ENCODE data around the gene CARD18.
"Not testable (repeated sequence)": the region's sequence is repeated elsewhere in the genome, so short reads cannot be mapped to it uniquely, and the experiment has no call there.

The CARD18 gene

GRCh38 chr11:105132716-105133511 is 6.7 kb downstream of the CARD18 start:
- DNase-seq = no peak

DNA sequence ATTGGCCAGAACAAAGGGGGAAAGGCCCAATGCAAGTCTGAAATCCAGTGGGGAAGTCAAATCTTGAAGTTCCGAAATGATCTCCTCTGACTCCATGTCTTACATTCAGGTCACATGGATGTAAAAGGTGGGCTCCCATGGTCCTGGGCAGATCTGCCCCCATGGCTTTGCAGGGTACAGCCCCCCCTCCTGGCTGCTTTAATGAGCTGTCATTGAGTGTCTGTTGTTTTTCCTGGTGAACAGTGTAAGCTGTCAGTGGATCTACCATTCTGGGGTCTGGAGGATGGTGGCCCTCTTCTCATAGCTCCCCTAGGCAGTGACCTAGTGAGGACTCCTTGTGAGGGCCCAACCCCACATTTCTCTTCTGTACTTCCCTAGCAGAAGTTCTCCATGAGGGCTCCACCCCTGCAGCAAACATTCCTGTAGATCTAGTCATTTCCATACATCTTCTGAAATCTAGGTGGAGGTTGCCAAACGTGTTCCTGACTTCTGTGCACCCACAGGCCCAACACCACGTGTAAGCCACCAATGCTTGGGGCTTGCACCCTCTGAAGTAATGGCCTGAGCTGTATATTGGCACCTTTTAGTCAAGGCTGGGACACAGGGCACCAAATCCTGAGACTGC is 9.3 kb downstream of the CARD18 start:
- no peak for DNase-seq

GRCh38 chr11:105124756-105125155 is 14.8 kb downstream of the CARD18 start:
- DNase-seq = no peak

DNA sequence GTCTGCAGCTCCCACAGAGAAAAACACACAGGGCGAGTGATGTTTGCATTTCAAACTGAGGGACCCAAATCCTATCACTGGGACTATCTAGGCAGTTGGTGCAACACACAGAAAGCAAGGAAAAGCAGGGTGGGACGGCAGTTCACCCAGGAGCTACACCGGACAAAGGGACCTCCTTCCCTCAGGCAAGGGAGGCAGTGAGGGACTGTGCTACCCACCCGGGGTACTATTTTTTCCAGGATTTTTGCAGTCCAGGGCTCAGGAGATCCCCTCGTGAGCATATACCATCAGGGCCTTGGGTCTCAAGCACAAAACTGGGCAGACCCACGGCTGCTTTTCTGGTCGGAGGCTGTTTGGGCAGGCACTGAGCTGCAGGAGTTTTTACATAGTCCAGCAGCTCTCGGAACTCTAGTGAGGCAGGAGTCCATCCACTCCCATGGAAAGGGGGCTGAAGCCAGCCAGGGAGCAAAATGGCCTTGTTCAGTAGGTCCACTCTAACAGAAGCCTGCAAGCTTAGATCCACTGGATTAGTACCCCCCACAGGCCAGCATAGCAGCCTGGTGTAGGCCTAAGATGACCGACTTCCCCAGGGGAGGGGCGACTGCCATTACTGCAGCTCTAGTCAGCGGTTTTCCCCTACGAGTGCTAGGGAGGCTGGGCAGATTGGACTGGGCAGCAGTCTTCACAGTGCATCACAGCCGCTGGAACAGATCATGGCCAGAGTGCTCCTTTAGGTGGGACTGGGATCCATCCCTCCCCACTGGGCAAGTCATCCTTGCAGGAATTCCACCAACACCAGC is 28.2 kb downstream of the CARD18 start:
- DNase-seq = no peak

DNA sequence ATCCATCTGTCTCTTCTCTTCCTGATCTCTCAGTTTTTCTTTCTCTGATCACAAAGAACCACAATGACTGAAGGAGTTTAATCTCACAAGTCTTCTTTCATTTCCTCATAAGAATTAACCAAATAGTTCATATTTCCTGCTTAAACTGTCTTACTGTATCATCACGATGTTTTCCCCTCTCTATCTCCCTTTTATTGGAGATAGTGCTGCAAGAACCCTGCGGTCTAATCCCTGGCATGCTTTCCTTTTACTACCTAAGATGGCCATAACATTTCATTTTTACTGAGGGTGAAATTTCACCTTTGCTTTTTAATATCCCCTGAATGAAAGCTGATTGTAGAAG is 28.9 kb downstream of the CARD18 start:
- no peak for DNase-seq

- no peak for DNase-seq
These were observed 29.5 kb downstream of the CARD18 start for GRCh38 chr11:105109855-105110687.

- DNase-seq = no peak
These were observed 30.2 kb downstream of the CARD18 start for GRCh38 chr11:105109321-105109720.

- DNase-seq = no peak
These were observed 31.3 kb downstream of the CARD18 start for GRCh38 chr11:105108247-105108646.

- DNase-seq = peak; percentile 46
These were observed 32.2 kb downstream of the CARD18 start for GRCh38 chr11:105107226-105107825.

GRCh38 chr11:105106140-105106539 is 33.4 kb downstream of the CARD18 start:
- DNase-seq = no peak

DNA sequence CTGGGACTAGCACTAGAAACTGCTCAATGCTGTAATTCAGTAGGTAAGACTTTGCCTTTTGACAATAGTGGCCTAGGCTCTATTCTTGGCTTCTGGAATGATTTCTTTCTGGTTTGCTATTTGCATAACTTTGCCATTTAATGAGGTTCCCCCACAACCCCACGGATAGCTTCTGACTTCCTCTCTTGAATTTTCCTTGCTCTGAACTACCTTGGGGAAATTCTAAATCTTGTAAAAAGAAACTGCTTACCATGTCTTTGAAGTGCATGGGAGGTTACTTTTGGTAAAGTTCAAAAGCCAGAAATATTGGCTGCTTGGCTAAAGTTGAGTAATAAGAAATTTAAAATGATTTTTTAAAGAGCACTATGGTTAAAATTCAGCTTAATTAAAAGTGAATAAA is 35.3 kb downstream of the CARD18 start:
- no peak for DNase-seq

DNA sequence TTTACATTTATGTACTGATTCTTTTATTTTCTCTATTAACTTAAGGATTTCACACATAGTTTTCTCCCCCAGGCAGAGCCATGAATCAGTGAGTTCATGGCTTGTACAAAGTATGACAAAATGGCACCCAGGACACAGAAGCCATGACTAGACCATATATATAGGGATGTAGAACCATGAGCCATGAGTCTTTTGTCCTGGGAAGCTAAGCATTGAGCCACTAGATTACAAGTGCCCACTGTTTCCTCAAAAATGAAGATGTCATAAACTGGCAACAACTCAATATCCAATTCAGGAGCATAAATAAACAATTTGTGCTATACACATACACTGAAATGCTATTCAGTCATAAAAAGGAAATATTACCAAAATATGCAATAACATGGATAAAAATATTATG is 36.2 kb downstream of the CARD18 start:
- DNase-seq = no peak

GRCh38 chr11:105102079-105102581 is 37.4 kb downstream of the CARD18 start:
- not testable (repeated sequence) for DNase-seq

GRCh38 chr11:105100981-105101630 is 38.5 kb downstream of the CARD18 start:
- DNase-seq = peak; percentile 13

DNA sequence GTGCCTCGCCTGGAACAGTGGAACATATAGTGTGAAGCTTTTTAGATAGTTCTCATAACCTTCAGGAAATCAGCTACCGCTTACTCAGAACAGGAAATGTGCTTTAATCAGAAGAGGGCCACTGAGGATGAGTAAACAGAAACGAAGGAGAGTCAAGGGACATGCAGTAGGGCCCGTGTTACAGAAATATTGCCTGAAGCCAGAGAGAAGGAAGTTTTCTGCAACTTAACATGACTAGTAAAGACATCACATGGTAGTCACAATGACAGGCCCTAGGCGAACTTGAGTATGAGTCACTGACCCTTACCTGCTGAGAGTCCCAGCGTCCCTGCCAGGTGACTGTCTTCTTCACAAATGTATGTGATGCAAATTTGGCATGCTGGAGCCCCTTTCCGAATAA is 39.4 kb downstream of the CARD18 start:
- DNase-seq = peak; percentile 6

GRCh38 chr11:105099594-105099993 is 40.0 kb downstream of the CARD18 start:
- DNase-seq = not testable (repeated sequence)

DNA sequence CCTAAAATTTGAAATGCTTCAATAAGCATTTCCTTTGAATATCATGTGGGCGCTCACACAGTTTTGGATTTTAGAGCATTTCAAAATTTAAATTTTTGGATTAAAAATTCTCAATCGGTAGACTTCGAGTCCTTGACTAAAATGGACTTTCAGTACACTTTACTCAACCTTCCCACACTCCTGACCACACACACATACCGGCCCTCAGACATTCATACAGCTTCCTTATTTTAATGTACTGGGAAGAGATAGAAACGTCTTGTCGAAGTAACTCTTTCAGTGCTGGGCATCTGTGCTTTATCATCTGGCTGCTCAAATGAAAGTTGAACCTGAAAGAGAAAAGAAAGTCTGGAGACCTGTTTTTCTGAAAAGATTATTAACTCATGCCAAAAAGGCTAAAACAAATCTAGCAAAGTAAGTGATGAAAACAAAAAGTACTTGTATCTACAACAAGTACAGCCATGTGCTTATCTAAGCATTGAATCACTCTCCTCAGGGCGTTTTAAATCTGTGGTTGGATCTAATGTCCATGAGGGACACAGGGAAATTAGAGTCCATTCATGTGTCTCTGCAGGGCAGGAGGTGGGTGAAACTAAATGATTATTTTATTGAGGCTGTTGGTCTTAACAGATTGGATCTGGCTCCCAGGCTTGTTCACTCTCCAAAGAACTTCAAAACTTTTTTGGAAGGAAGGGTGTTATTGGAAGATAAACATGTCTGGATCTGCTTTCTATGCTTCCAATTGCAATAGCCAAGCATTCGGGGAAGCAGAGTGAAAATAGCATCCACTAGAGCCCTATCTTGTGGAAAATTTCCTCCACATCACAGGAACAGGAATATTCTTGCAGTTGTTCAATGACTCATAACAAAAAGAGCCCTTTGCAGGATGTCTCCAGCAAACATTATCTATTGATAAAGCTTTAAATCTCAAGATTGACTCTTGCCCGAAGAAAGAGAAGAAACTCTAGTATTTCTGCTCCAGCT is 47.0 kb downstream of the CARD18 start:
- DNase-seq = no peak

All from stimulated activated CD4-positive, alpha-beta T cell treated with anti-CD3 and anti-CD28 coated beads, Interleukin-15, amount 100 ng/mL, for 24 hours (primary cell).